GM23338 (cell line): ENCODE results near the gene IRAK2. TPM values are rescaled to one million over a fixed set of nuclear protein-coding genes. Genes with fewer than 3 reads are reported as not detected.
A peak's percentile ranks its signal among the peaks of the same experiment; 100 is the strongest.

Experiments
- ATAC-seq: fragments of 200-7000 bp; cut with Tn5 transposase; 3 replicates; pipeline ENCODE4 v1.9.1; 2020
- DNase-seq: peaks from one replicate; pipeline ENCODE4 v3.0.0-alpha.2; 2015; ENCODE audit warnings: low spot score
- H2AFZ ChIP-seq: fragments of 200-600 bp; sonication (generic); 2 replicates; pipeline ENCODE4 v1.8.0; 2016; ENCODE audit warnings: antibody characterized with exemption, mild to moderate bottlenecking, moderate library complexity
- H3F3A ChIP-seq: fragments of 200-600 bp; sonication (generic); replicated peaks from 2 replicates; pipeline ENCODE4 v1.8.0; 2017; ENCODE audit warnings: antibody characterized with exemption, mixed run types, low read depth
- H3K27ac ChIP-seq: fragments of 200-600 bp; sonication (generic); 2 replicates; pipeline ENCODE4 v1.6.1; 2016; ENCODE audit warnings: low read depth
- H3K27me3 ChIP-seq: fragments of 200-600 bp; sonication (generic); 2 replicates; pipeline ENCODE4 v1.8.0; 2016; ENCODE audit warnings: mild to moderate bottlenecking, mixed run types, moderate library complexity; ENCODE audit not compliant: insufficient read depth
- H3K36me3 ChIP-seq: fragments of 200-600 bp; sonication (generic); 2 replicates; pipeline ENCODE4 v1.8.0; 2016; ENCODE audit warnings: mild to moderate bottlenecking; ENCODE audit not compliant: insufficient read depth
- H3K4me1 ChIP-seq: fragments of 200-600 bp; sonication (generic); 2 replicates; pipeline ENCODE4 v1.8.0; 2016; ENCODE audit warnings: mild to moderate bottlenecking, moderate library complexity; ENCODE audit not compliant: insufficient read depth
- H3K4me2 ChIP-seq: fragments of 200-600 bp; sonication (generic); 2 replicates; pipeline ENCODE4 v1.7.1; 2017; ENCODE audit warnings: mixed run types
- H3K4me3 ChIP-seq: fragments of 200-600 bp; sonication (generic); 2 replicates; pipeline ENCODE4 v1.6.1; 2016; ENCODE audit warnings: mixed run types
- H3K79me2 ChIP-seq: fragments of 200-600 bp; sonication (generic); replicated peaks from 2 replicates; pipeline ENCODE4 v1.8.0; 2017; ENCODE audit warnings: mild to moderate bottlenecking; ENCODE audit not compliant: insufficient read depth
- H3K9me2 ChIP-seq: fragments of 200-600 bp; sonication (generic); 2 replicates; pipeline ENCODE4 v1.8.0; 2017; ENCODE audit not compliant: insufficient read depth
- H4K20me1 ChIP-seq: fragments of 200-600 bp; sonication (generic); replicated peaks from 2 replicates; pipeline ENCODE4 v1.8.0; 2017; ENCODE audit warnings: mild to moderate bottlenecking; ENCODE audit not compliant: insufficient read depth
- H3K27ac Mint-ChIP-seq: 2 replicates; pipeline ENCODE4 v1.8.0; 2020; ENCODE audit warnings: inconsistent platforms, mild to moderate bottlenecking, moderate library complexity, mixed read lengths
- H3K27me3 Mint-ChIP-seq: 3 replicates; pipeline ENCODE4 v1.8.0; 2022; ENCODE audit warnings: low read depth, mild to moderate bottlenecking, moderate library complexity, mixed read lengths, inconsistent platforms; ENCODE audit not compliant: insufficient read depth, poor library complexity
- H3K36me3 Mint-ChIP-seq: 3 replicates; pipeline ENCODE4 v1.8.0; 2021; ENCODE audit warnings: low read depth, mild to moderate bottlenecking, inconsistent platforms, moderate library complexity, mixed read lengths
- H3K4me1 Mint-ChIP-seq: 3 replicates; pipeline ENCODE4 v1.8.0; 2020; ENCODE audit warnings: mild to moderate bottlenecking, inconsistent platforms, mixed read lengths
- H3K4me3 Mint-ChIP-seq: 3 replicates; pipeline ENCODE4 v1.8.0; 2021; ENCODE audit warnings: moderate library complexity, mild to moderate bottlenecking, inconsistent platforms, mixed read lengths
- H3K9me3 Mint-ChIP-seq: 3 replicates; pipeline ENCODE4 v1.8.0; 2020; ENCODE audit warnings: moderate library complexity, mild to moderate bottlenecking, inconsistent platforms, mixed read lengths
- CREB1 ChIP-seq: fragments of 250-450 bp; sonication (Bioruptor Pico); IDR thresholded peaks from 2 replicates; pipeline ENCODE4 v1.5.0; 2020; ENCODE audit warnings: low read depth, mild to moderate bottlenecking, moderate library complexity
- CTCF ChIP-seq, 2 experiments: fragments of 200-600 bp in 1 of 2; sonication (generic) in 1 of 2; conservative IDR thresholded peaks; 2 replicates each; pipeline versions ENCODE4 v1.5.1 to v1.6.1; 2016 to 2017; ENCODE audit warnings: antibody characterized with exemption in 2 of 2, low read depth in 2 of 2, mild to moderate bottlenecking in 2 of 2, moderate library complexity in 1 of 2
- EZH2phosphoT487 ChIP-seq: fragments of 200-600 bp; sonication (generic); IDR thresholded peaks from one replicate; pipeline ENCODE4 v1.8.1; 2018; ENCODE audit warnings: antibody characterized with exemption; ENCODE audit not compliant: unreplicated experiment
- NANOG ChIP-seq: IDR thresholded peaks from 2 replicates; pipeline ENCODE4 v1.6.1; 2016; ENCODE audit warnings: antibody characterized with exemption, borderline replicate concordance
- POLR2AphosphoS5 ChIP-seq: IDR thresholded peaks from 2 replicates; pipeline ENCODE4 v1.6.1; 2016; ENCODE audit warnings: antibody characterized with exemption, low read depth
- ZNF114 ChIP-seq: fragments of 250-450 bp; sonication (Bioruptor Pico); IDR thresholded peaks from 2 replicates; pipeline ENCODE4 v1.5.0; 2020; ENCODE audit warnings: mild to moderate bottlenecking, moderate library complexity
- ZNF331 ChIP-seq: fragments of 250-450 bp; sonication (Bioruptor Pico); IDR thresholded peaks from 2 replicates; pipeline ENCODE4 v1.5.0; 2020; ENCODE audit warnings: low read depth, mild to moderate bottlenecking, moderate library complexity
- ZNF462 ChIP-seq: fragments of 250-450 bp; sonication (Bioruptor Pico); IDR thresholded peaks from 2 replicates; pipeline ENCODE4 v1.5.0; 2020; ENCODE audit warnings: mild to moderate bottlenecking, moderate library complexity
- polyA plus RNA-seq: library from polyadenylated mRNA; unstranded; fragments of >200 nt; fragmentation: Nextera tagmentation; extraction: Ambion mirVana; gene quantifications from 2 replicates; pipeline ENCODE4 v1.2.1, GENCODE V29; 2016
- total RNA-seq: library from RNA; depleted of rRNA; stranded (reverse); fragments of >200 nt; shearing (Covaris generic); gene quantifications from 2 replicates; pipeline ENCODE4 v1.2.3, GENCODE V29; 2014

IRAK2 gene
- total and polyA plus RNA-seq, 2 experiments from 2014 or later = 0.37 to 1.4 TPM

- Histone ChIP-seq H3K79me2 (no peaks in the 10 kb centered on the region), H3K9me2 (no peaks in the 10 kb centered on the region), H3K4me1 (peaks cover 4% of the 10 kb centered on the region; the same call in 1 of the 2 replicates), H3K4me3 (no peak overlapping the region), H3K27ac (no peak overlapping the region), H3K4me2 (peak overlapping the region; percentile 15; the same call in 1 of the 2 replicates), H3K27me3 (no peaks in the 10 kb centered on the region), H3F3A (no peaks in the 10 kb centered on the region), H4K20me1 (no peaks in the 10 kb centered on the region), H3K36me3 (no peaks in the 10 kb centered on the region), H2AFZ (no peak overlapping the region)
- H3K27ac Mint-ChIP-seq = no peak overlapping the region
- H3K4me3 Mint-ChIP-seq = no peak overlapping the region
- DNase-seq (peak; percentile 39), ATAC-seq (peak; percentile 64)
- H3K27me3 Mint-ChIP-seq = peaks cover 2% of the 10 kb centered on the region
- no peaks in the 10 kb centered on the region for H3K36me3 Mint-ChIP-seq
- H3K4me1 Mint-ChIP-seq = peaks cover 19% of the 10 kb centered on the region
- TF ChIP-seq POLR2AphosphoS5 = no peak
- TF ChIP-seq NANOG = no peak
- TF ChIP-seq ZNF114 (CRISPR knock-in tag) = no peak
- TF ChIP-seq CREB1 (CRISPR knock-in tag) = no peak
- peak; percentile 16; the same call in 1 of the 2 replicates for TF ChIP-seq ZNF462 (CRISPR knock-in tag)
- no peak for TF ChIP-seq ZNF331 (CRISPR knock-in tag)
- no peak for TF ChIP-seq CTCF (conservative IDR thresholded peaks at IDR 0.05; ENCODE audit: low read depth in 2 of 2)
- TF ChIP-seq EZH2phosphoT487 = no peak
- no peaks in the 10 kb centered on the region for H3K9me3 Mint-ChIP-seq
These were observed 22.7 kb downstream of the IRAK2 start for GRCh38 chr3:10187290-10187876.
